HG03097 (cell line): ENCODE results near the gene DLGAP3.

Source experiments
- ATAC-seq: cut with Tn5 transposase; IDR thresholded peaks from one replicate; pipeline ENCODE4 v1.9.1; 2021; ENCODE audit not compliant: unreplicated experiment, low FRiP score

DLGAP3 gene

DNA sequence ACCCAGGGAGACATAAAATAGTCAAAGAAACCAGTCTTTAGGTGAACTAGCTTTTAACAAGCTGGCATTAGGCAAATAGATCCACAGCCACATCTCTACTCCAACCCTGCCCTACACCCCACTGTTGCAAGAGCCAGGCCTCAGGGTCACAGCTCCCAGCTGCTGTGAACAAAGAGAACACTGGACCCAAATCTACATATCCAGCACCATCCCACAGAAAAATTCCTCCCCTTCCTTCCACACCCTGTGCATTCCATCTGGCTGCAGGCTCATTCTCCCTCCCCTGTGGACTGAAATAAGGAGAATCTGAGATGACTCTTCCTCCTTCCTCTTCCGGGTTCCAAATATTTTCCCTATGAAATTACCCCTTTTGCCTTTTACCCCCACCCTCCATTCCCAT, 23.2 kb downstream of the DLGAP3 start:
- no peak for ATAC-seq

DNA sequence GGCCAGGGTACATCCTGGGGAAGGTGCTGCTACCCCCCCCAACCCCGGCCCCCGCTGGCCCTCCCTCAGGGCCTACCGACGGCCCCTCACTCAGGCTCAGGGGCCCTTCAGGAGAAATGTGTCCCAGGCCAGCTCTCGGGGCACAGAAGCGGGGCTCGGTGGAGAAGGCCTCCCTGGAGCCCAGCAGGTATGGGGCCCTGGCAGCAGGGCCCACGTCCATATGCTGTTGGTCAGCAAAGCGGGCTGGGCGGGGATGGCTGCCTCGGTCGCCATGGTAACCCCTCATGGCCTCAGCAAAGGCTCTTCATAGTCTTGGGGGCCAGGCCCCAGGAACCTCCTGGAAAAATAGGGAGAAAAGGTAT, 24.4 kb downstream of the DLGAP3 start:
- no peak for ATAC-seq

DNA sequence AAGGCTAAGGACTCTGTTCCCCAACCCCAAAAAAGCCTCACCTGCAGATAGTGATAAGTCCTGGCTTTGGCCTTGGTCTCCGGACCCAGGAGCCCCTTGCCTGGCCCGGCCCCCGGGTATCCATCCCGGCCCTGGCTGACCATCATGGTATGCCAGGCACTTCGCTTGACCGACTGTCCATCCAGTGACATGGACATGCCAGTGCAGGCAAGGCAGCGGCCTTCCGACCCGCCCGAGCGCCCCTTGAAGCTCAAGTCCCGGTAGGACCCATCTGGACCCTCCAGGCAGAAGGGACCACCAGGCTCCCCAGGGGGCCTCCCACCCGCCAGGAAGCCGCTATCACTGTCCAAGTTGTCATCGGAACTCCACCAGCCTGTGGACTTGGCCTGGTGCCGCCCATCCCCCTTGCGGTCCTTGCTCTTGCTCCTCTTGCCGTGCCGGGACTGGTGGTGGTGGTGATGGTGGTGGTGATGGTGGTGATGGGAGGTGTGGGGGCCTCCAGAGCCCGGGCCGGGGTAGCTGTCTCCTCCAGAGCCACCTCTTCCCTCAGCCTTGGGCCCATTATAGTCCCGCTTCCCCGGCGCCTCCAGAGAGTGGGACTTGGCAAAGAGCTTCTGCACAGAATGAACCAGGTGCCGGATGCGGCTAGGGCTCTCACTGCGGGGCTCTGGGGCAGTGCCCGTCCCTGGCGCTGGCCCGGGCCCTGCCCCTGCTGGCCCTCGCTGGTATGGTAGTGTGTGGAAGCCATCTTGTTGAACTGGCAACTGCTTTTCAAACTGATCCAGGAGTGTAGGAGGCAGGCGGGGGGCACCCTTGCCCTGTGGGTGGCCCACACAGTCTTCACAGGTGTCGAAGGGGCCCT, 25.0 kb downstream of the DLGAP3 start:
- no peak for ATAC-seq

DNA sequence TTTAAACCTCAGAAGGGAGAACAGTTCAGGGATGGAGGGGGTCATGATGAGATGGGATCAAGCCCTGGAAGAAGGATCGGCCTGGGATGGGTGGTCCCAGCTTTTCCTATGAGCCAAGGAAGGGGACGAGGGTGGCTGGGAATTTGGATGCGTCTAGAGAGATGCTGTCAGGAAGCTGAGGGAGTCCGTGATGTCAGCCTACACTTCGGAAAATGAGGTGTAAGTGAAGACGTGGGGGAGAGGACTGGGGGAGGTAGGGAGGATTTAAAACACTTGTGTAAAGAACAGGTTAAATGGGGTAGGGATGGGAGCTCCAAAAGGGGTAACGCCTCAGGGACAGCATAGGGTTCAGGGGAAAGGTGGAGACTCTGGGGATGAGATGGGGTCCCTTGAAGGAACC, 27.5 kb downstream of the DLGAP3 start:
- no peak for ATAC-seq

DNA sequence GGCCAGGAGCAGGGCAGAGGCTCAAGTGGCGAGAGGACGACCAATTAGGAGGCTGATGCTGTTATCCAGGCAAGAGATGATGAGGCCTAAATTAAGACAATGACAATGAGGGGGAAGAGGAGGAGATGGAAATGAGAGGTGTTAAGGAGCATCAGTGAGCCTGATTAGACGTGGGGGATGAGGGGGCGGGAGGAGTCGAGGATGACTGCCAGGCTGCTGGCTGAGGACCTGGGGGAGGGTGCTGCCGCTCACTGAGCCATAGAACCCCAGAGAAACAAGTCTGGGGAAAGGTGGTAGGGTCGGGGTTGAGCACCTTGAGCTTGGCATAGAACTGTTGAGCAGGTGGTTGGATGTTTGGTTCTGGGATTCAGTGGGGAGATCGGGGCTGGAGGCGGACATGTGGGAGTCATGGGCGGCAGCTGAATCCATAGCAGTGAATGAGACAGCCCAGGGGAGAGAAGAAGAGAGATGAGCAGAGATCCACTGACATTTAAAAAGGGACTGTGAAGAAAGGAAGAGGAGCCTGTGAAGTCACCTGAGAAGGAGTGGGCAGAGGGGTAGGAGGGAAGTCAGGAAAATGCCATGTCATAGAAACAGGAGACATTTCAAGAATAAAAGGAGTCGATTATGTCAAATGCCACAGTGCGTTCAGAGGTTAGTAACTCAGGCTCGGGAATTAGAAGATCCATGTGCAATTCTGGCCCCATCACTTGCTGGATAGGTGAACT, 28.5 kb downstream of the DLGAP3 start:
- no peak for ATAC-seq

DNA sequence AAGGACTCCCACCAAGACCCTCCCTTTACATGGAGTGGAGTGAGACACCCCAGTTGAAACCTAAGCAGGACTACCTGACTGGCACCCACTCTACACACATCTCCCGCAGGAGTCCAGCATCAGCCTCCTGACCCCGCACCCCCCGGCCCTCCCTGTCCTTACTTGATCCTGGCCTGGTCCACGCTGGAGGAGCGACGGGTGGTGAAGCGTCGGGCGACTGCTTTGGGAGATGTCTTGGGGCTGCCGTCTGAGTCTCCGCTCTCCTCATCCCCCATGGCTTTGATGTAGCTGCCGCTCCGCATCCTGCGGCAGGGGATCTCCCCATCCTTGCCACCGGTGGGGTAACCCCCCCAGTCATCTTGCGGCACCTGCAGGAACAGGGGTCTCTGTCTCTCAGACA, 29.5 kb downstream of the DLGAP3 start:
- no peak for ATAC-seq

DNA sequence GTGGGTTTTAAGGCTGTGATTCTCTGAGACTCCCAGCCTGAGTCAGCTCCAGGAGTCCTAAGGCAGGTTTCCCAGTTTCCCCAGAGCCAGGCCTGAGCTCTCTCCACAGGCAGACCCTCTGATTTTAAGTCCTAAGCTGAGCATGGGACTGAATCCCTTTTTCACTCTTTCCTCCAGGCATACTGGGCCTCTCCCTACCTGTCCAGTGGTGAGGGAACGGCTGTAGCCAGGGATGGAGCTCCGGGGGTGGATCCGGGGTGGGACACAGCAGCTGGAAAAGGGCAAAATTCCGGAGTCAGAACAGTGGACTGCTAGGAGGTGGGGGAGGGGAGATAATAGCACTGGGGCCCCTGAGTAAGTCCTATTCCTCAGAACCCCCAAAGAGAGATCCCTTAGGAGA, 30.0 kb downstream of the DLGAP3 start:
- ATAC-seq = no peak

DNA sequence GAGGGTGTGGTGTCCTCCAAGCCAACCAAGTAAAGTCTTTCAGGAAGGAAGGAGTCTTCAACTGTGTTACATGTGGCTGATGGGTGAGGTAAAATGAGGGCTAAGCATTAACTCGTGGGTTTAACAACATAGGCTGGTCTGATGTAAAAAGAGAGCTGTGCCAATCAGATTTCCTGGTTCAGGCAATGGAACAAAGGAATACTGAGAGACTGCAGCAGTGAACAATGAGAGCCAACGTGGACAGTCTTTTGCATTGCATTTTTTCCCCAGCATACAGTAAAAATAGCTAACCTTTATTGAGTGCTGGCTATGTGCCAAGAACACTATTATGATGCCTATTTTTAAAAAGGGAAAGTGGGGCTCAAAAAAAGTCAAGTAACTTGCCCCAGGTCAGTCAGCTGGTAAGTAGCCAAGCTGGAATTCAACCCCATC, 31.1 kb downstream of the DLGAP3 start:
- ATAC-seq = no peak

DNA sequence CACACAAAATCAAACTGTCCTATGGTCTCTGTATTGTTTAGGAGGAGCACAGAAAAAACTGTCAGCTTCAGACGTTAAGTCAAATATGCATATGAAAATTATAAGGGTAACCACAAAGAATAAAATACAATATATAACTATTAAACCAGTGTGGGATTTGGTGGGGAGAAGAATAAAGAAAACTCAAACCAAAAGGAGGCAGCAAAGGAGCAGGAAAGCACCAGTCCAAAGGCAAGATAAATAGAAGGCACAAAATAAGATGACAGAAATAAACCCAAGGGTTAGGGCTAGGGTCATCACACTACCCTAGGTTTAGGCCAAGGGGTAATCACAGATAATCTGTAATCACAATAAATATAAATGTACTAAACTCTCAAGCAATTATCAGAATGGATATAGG, 32.8 kb downstream of the DLGAP3 start:
- no peak for ATAC-seq

DNA sequence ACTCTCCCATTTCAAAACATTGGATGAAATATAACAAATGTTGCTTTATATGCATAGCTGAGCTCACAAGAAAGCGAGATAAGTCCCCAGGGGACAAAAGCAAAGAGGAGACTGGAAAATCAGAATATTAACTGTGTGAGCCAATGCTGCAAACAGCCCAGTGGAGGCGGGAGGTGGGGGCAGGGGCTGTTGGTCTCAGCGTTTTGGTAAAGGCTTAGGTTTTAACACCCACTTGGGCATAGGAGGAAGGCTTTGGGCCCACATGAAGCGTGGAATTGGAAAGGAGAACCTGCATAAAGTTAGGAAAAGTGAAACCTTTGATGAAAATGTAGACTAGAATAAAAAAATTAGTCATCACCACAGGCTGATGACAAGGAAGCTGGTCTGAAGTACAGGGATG, 39.7 kb downstream of the DLGAP3 start:
- ATAC-seq = no peak

DNA sequence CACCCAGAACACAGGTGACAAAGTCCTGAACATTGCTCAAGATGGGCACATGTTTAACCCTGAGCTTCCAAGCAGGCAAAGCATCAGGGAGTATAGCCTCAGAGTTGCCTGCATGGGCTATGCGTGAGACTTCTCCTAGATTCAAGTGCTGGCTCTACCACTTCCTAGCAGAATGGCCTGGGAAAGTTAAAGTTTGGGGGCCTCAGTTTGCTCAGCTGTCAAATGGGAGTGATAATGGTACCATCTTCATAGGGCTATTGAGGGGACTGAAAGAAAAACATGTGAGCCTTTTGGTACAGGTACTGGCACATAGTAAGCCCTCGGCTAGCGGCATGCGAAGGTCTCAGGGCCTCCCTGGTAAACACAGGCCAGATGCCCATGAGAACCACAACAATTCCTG, 41.9 kb downstream of the DLGAP3 start:
- ATAC-seq = no peak

DNA sequence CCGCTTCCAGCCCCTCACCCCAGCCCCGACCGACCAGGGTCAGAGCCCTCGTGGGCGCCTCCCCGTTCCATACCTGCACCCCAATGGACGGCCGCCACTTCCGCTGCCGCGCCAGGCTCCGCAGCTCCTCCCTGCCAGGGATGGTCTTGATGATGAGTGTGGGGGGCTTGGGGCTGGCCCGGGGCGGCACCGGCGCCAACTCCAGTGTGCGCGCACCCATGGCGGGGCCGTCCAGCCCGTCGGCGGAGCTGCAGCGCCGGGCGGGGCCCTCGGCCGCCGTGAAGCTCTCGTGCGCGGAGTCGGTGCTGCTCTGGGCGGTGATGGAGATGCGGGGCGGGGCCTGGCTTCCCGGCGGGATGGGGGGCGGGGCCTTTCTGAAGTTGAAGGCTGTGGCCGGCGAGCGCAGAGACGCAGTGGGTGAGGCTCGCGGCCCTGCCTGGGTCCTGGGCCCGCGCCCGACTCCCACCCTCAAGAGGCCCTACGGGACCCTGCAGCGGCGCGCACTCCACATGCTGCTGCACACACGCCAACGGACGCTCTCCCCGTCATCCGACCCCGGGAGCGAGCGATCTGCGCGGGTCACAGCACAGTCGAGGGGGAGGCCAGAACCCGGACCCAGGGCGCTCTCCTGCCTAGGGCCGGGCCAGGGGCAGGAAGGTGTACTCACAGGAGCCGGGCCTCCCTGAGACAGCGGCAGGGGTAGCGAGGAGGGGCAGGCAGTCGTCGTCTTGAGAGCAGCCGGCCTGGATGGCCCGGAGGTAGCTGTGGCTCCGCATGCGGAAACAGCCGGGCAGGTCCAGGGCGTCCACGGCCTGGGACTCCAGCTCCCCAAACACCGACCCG, 43.8 kb downstream of the DLGAP3 start:
- no peak for ATAC-seq

DNA sequence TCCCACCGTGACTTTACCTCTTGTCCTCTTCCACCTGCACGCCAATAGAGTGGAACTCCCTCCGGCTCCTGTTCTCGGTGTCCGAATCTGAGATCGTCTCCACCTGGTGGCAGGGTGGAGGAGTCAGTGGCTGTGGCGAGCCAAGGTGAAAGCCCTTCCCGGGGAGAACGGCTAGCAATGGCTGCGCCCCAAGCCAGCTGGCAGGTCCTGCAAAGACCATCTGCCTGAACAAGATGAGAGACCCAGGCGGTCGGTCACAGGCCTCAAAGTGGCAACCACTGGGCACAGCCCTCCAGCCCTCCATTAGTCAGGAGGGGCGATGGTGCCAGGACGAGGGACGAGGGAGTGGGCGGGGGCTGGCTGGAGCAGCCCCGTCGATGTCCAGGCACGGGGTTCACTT, 44.5 kb downstream of the DLGAP3 start:
- no peak for ATAC-seq

DNA sequence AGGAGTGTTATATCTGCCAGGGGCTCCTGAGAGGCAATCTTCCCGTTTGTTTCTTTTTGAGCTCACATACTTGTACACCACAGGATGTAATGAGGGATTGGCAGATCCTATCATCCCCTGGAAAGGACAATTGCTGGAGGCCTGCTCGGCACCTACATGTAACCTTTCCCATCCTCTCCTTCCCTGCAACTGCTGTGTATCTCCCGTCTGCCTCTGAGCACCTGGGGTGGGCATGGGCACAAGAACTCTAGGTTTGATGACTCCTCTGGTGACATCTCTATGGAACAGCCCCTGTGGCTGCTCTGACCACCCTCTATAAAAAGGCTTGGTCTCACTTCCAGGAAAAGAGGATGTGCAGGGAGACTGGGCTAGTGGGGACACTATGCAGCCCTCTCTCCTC, 44.9 kb downstream of the DLGAP3 start:
- ATAC-seq = no peak

DNA sequence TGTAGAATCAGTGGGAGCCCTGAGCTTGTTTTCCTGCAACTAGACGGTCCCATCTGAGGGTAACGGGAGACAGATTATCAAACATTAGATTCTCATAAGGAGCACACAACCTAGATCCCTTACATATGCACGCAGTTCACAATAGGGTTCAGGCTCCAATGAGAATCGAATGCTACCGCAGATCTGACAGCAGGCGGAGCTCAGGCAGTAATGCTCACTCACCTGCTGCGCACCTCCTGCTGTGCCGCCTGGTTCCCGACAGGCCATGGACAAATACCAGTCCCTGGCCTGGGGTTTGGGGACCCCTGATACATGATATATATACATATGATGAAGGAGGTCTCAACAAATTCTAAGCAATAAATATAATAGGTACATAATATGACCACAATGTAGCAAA, 50.2 kb downstream of the DLGAP3 start:
- no peak for ATAC-seq

DNA sequence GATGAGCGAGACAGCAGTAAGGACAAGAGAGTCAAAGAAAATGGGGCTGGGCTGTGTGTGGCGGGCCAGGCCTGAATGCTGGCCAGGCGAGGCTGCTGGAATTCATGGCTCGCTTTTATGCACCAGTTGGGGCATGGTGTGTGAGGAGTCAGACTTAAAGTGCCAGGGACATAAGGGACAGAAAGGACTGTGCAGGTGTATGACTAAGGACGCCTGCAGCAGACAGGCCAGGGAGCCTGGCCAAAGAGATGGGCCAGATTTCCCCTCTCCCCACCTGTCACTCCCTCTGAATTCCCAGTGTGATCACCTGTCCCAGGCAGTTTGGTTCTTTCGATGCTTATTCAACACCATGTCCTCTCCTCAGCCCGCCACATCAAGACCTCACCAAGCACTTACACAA, 53.0 kb downstream of the DLGAP3 start:
- ATAC-seq = no peak

DNA sequence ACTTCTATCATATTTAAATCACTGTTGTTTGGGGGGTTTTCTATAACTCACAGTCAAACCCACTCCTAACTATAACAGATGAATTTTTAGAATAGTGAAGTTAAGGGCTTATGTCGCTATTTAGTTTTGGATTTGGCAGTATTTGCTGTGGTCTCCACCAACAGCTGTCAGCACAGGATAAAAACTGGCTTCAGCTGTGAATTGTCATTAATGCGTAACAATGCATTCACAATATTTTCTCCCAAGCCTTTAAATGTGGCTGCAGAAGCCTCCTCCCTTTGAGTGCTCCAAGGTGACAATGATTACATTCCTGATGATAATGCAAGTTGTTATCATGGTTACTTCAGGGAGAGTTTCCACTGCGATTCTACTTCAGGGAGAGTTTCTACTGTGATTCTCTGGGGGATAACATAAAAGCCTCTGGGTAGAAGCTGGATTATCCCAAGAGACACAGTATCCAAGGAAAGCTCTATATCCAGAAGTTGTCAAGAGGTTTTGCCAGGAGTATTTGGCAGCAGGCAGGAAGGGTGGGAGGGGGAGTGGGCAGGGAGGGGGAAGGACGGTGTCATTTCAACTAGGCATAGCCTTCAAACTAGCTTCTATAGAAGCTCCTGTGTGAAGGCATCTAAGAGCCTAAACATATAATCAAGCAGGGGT, 55.0 kb downstream of the DLGAP3 start:
- ATAC-seq = no peak

DNA sequence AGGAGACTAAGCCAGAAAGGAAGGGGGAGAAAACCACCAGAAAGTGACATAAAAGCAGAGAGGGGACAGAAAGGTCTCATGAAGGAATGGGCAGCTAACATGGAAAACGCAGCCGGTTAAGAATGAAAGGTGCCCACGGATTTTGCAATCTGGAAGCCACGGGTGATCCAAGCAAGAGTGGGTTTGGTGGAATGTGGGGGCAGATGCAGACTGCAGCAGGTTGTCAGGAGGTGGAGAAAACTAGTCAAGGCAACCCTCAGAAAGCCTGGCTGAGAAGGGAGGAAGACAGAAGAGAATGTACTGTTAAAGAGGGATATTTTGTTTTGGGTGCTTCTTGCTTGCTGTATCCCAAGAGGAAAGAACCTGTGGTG, 57.3 kb downstream of the DLGAP3 start:
- no peak for ATAC-seq

DNA sequence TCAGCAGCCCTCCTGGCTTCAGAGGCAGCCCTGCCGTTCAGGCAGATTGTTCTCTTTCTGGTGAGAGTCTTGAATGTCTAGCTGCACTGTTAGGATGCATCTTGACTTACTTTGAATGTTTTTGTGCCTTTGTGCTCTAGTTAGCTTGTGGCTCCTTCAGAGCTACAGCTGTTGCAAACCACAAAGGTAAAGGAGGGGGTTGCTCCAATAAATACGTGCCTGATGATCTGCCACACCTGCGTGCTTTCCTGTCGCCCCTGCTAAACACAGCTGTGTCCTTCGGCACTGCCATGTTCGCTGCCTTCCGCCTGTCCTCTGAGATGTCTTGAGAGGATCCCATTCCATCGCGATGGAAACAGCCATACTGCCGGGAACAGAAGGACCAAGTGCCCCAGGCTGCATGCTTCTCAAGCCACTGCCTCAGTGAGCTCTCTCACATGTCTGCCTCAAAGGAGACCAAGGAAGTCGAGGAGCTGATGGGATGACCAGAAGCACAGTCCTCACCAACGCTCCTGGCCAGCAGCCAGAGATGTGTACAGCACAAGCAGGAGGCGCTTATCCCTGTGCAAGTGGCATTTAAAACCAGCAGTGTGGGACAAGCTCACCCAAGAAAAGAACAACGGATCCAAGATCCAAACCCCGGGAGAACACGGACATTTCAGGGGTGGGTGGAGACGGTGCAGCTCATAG, 57.9 kb downstream of the DLGAP3 start:
- no peak for ATAC-seq

DNA sequence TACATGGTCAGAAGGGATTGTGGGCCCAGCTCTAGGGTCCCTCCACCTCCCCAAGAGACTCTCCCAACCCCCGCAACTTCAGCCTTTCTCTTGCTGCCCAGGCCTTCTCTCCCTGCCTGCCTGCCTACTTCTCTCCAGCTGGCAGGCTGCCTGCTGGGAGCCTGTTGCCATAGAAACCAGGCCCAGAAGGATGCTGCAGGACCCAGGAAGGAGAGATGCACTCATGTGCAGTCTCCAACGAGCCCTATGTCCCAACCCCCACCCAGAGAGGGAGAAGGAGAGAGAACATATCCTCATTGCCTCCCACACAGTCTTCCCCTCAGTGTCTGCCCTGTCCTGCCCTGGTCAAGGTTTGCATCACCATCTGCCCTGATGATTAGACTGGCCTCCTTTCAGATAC, 59.1 kb downstream of the DLGAP3 start:
- no peak for ATAC-seq
